HepG2 (cell line): ENCODE results near the gene EXOC7. TPM values are rescaled to one million over a fixed set of nuclear protein-coding genes. Genes with fewer than 3 reads are reported as not detected.
A peak's percentile ranks its signal among the peaks of the same experiment; 100 is the strongest.

Experiments used
- AGO2 ChIP-seq: fragments of 200-400 bp; formaldehyde crosslinking; optimal IDR thresholded peaks from 2 replicates; pipeline ENCODE3; 2017; ENCODE audit warnings: mild to moderate bottlenecking, low read depth, low read length, moderate library complexity
- ATAD3A ChIP-seq: sonication (generic); formaldehyde crosslinking; IDR thresholded peaks from 2 replicates; pipeline ENCODE4 v1.4.0; 2020; ENCODE audit warnings: missing genetic modification reagents
- CBFB ChIP-seq: sonication (generic); formaldehyde crosslinking; IDR thresholded peaks from 2 replicates; pipeline ENCODE4 v1.4.0; 2020; ENCODE audit warnings: missing genetic modification reagents
- KDM5B ChIP-seq: sonication (generic); formaldehyde crosslinking; IDR thresholded peaks from 2 replicates; pipeline ENCODE4 v1.4.0; 2020; ENCODE audit warnings: missing genetic modification reagents, mild to moderate bottlenecking, borderline replicate concordance
- NCOA1 ChIP-seq: sonication (generic); formaldehyde crosslinking; IDR thresholded peaks from 2 replicates; pipeline ENCODE4 v1.9.0; 2021; ENCODE audit warnings: missing genetic modification reagents
- NR3C1 ChIP-seq: sonication (generic); formaldehyde crosslinking; IDR thresholded peaks from 2 replicates; pipeline ENCODE4 v1.4.0; 2020; ENCODE audit warnings: missing genetic modification reagents
- POLR2AphosphoS2 ChIP-seq: IDR thresholded peaks from 2 replicates; pipeline ENCODE4 v1.6.1; 2011; ENCODE audit warnings: low read depth, low read length, improper control_type of control experiment
- RXRA ChIP-seq: sonication (generic); formaldehyde crosslinking; IDR thresholded peaks from 2 replicates; pipeline ENCODE4 v1.5.1; 2020; ENCODE audit warnings: missing genetic modification reagents
- TOPORS ChIP-seq: sonication (generic); formaldehyde crosslinking; IDR thresholded peaks from 2 replicates; pipeline ENCODE4 v1.8.0; 2023; ENCODE audit warnings: mild to moderate bottlenecking, missing genetic modification reagents
- ZBTB33 ChIP-seq: sonication (generic); formaldehyde crosslinking; IDR thresholded peaks from 2 replicates; pipeline ENCODE4 v1.4.0; 2020; ENCODE audit warnings: missing genetic modification reagents
- ZMAT3 ChIP-seq: sonication (generic); formaldehyde crosslinking; conservative IDR thresholded peaks from 2 replicates; pipeline ENCODE4 v1.7.0; 2021; ENCODE audit warnings: missing genetic modification reagents
- ZNF138 ChIP-seq: sonication (generic); formaldehyde crosslinking; IDR thresholded peaks from 2 replicates; pipeline ENCODE4 v1.5.0; 2020; ENCODE audit warnings: mild to moderate bottlenecking, low read depth, missing genetic modification reagents
- ZNF34 ChIP-seq: sonication (generic); formaldehyde crosslinking; IDR thresholded peaks from 2 replicates; pipeline ENCODE4 v1.4.0; 2020; ENCODE audit warnings: mild to moderate bottlenecking, missing genetic modification reagents, borderline replicate concordance
- ZNF451 ChIP-seq: sonication (generic); formaldehyde crosslinking; IDR thresholded peaks from 2 replicates; pipeline ENCODE4 v1.5.0; 2020; ENCODE audit warnings: mild to moderate bottlenecking, missing genetic modification reagents
- ZNF746 ChIP-seq: sonication (generic); formaldehyde crosslinking; IDR thresholded peaks from 2 replicates; pipeline ENCODE4 v1.8.0; 2022; ENCODE audit warnings: mild to moderate bottlenecking, missing genetic modification reagents
- ZNF770 ChIP-seq: sonication (generic); formaldehyde crosslinking; IDR thresholded peaks from 2 replicates; pipeline ENCODE4 v1.5.0; 2020; ENCODE audit warnings: mild to moderate bottlenecking, missing genetic modification reagents
- polyA plus RNA-seq, 8 experiments: library from polyadenylated mRNA; depleted of rRNA in 3 of 8; stranded (reverse) in 7 of 8; unstranded in 1 of 8; fragments of >200 nt; fragmentation: Illumina TruSeq in 4 of 8; extraction: Trizol in 4 of 8; gene quantifications; 2 replicates each; pipeline versions ENCODE4 v1.2.1 to v1.2.3, GENCODE V29; 2011 to 2016; ENCODE audit warnings: low read depth in 4 of 8, missing spikeins in 1 of 8, mixed read lengths in 1 of 8; ENCODE audit not compliant: insufficient read depth in 1 of 8
- total RNA-seq, 5 experiments: library from RNA; depleted of rRNA; stranded (reverse); fragments of >200 nt; fragmentation: Illumina TruSeq; extraction: Trizol; gene quantifications; 2 replicates each; pipeline ENCODE4 v1.2.3, GENCODE V29; 2016; ENCODE audit warnings: low read depth in 1 of 5
- TF ChIP-seq, protein P1 (sequence below): sonication (generic); formaldehyde crosslinking; IDR thresholded peaks from 2 replicates; pipeline ENCODE4 v1.9.0; 2022; ENCODE audit warnings: missing genetic modification reagents, mild to moderate bottlenecking, borderline replicate concordance
- TF ChIP-seq, protein P2 (sequence below): sonication (generic); formaldehyde crosslinking; IDR thresholded peaks from 2 replicates; pipeline ENCODE4 v1.4.0; 2020; ENCODE audit warnings: low read depth, mild to moderate bottlenecking, missing genetic modification reagents

Gene EXOC7
- total and polyA plus RNA-seq, 2 of the 13 experiments (the other 11 are each of a cell fraction or from before 2014, with no cell fraction given): 86.9 to 116 TPM

GRCh38 chr17:76076765-76077583, 26.6 kb downstream of the EXOC7 start (continued):
- TF ChIP-seq ZBTB33 (CRISPR knock-in tag) (peak; percentile 24; the same call in 1 of the 2 replicates), CBFB (no peak), ZNF138 (CRISPR knock-in tag) (no peak), AGO2 (peak; percentile 70), ZNF34 (no peak), NR3C1 (CRISPR knock-in tag) (no peak), ZMAT3 (CRISPR knock-in tag) (no peak), NCOA1 (CRISPR knock-in tag) (no peak), KDM5B (CRISPR knock-in tag) (no peak), POLR2AphosphoS2 (peak; percentile 34; the same call in 1 of the 2 replicates), ZNF746 (CRISPR knock-in tag) (no peak), TOPORS (no peak), ATAD3A (CRISPR knock-in tag) (no peak), ZNF451 (CRISPR knock-in tag) (no peak), ZNF770 (CRISPR knock-in tag) (no peak), RXRA (peak; percentile 17; the same call in 1 of the 2 replicates)
- TF ChIP-seq, protein P1, sequence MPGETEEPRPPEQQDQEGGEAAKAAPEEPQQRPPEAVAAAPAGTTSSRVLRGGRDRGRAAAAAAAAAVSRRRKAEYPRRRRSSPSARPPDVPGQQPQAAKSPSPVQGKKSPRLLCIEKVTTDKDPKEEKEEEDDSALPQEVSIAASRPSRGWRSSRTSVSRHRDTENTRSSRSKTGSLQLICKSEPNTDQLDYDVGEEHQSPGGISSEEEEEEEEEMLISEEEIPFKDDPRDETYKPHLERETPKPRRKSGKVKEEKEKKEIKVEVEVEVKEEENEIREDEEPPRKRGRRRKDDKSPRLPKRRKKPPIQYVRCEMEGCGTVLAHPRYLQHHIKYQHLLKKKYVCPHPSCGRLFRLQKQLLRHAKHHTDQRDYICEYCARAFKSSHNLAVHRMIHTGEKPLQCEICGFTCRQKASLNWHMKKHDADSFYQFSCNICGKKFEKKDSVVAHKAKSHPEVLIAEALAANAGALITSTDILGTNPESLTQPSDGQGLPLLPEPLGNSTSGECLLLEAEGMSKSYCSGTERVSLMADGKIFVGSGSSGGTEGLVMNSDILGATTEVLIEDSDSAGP (CRISPR knock-in tag): 0 out of 2 replicates have a peak, but pooled peaks have one; percentile 16
- TF ChIP-seq, protein P2, sequence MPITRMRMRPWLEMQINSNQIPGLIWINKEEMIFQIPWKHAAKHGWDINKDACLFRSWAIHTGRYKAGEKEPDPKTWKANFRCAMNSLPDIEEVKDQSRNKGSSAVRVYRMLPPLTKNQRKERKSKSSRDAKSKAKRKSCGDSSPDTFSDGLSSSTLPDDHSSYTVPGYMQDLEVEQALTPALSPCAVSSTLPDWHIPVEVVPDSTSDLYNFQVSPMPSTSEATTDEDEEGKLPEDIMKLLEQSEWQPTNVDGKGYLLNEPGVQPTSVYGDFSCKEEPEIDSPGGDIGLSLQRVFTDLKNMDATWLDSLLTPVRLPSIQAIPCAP (CRISPR knock-in tag): no peak
